HFFc6 (cell line): ENCODE results near the gene RAD51B. TPM values are rescaled to one million over a fixed set of nuclear protein-coding genes. Genes with fewer than 3 reads are reported as not detected.

Experiments
- DNase-seq: peaks from one replicate; pipeline ENCODE4 v3.0.0-alpha.2; 2018
- H3K27ac Mint-ChIP-seq: 2 replicates; pipeline ENCODE4 v1.8.0; 2020; ENCODE audit warnings: mild to moderate bottlenecking, mixed read lengths
- H3K27me3 Mint-ChIP-seq: 2 replicates; pipeline ENCODE4 v1.8.0; 2021; ENCODE audit warnings: mild to moderate bottlenecking, moderate library complexity, mixed read lengths; ENCODE audit not compliant: insufficient read depth
- H3K36me3 Mint-ChIP-seq: 2 replicates; pipeline ENCODE4 v1.8.0; 2021; ENCODE audit warnings: low read depth, mixed read lengths
- H3K4me1 Mint-ChIP-seq: 2 replicates; pipeline ENCODE4 v1.8.0; 2020; ENCODE audit warnings: low read depth, mixed read lengths
- H3K4me3 Mint-ChIP-seq: 2 replicates; pipeline ENCODE4 v1.8.0; 2020; ENCODE audit warnings: mild to moderate bottlenecking, moderate library complexity, mixed read lengths
- H3K9me3 Mint-ChIP-seq: 2 replicates; pipeline ENCODE4 v1.8.0; 2020; ENCODE audit warnings: mild to moderate bottlenecking, mixed read lengths
- total RNA-seq, 6 experiments: library from RNA; stranded (reverse); fragmentation: NEBNext Ultra II Directional; extraction: Animal tissue kit (Norgen Biotek cat#: 25700); gene quantifications; 2 replicates in 1 of 6; 3 replicates in 5 of 6; pipeline ENCODE4 v1.2.3, GENCODE V29; 2021
- TF ChIP-seq, protein P1 (sequence below): fragments of 200-600 bp; sonication (generic); IDR thresholded peaks from 2 replicates; pipeline ENCODE4 v1.5.0; 2021; ENCODE audit warnings: antibody characterized with exemption, mild to moderate bottlenecking

The RAD51B gene
- total RNA-seq, 6 experiments from 2014 or later: 7.1 to 12.4 (median 9.6) TPM

DNA sequence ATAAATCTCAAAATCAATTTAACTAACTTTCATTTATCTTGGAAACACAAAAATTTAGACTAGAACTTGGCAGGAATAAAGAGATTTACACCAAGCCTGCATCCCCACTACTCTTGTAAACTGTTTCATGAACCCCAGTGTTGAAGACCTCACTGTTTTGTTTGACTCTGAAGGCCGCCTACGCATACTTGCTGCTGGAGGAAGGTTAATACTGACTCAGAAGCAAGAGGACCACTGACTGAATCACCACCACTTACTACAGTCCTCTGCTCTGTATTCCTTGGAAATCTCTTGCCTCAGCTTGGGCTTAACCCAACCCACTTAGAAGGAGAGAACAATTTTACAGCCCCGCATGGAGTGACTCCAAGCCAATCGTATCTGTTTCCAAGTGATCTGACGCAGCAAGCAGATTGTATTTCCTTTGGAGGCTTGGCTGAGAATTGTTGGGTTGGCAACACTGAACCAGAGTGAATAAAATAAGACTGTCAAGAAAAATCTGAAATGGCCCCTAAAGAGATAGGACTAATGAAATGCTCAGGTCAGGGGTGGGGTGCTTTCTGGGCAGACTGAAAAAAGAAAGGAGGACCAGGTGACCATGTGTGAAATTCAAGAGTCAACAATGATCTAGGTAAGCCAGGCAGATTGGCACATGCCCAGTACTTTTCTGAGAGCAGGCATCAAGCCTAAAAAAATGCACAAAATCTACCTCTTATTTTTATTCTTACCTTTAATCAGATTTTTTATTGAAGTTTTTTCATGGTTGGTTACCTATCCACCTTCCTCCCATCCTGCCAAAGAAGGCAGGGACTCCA lies 724.7 kb downstream of the RAD51B start:
- peak overlapping the region; percentile 100 for H3K27ac Mint-ChIP-seq
- H3K4me3 Mint-ChIP-seq: peak overlapping the region; percentile 54
- H3K4me1 Mint-ChIP-seq: peaks cover 89% of the 10 kb centered on the region
- peak; percentile 99 for DNase-seq
- 0 out of 2 replicates have a peak, but pooled peaks cover 5% of the 10 kb centered on the region for H3K36me3 Mint-ChIP-seq
- H3K9me3 Mint-ChIP-seq: no peaks in the 10 kb centered on the region
- peaks cover 3% of the 10 kb centered on the region for H3K27me3 Mint-ChIP-seq
- TF ChIP-seq, protein P1, sequence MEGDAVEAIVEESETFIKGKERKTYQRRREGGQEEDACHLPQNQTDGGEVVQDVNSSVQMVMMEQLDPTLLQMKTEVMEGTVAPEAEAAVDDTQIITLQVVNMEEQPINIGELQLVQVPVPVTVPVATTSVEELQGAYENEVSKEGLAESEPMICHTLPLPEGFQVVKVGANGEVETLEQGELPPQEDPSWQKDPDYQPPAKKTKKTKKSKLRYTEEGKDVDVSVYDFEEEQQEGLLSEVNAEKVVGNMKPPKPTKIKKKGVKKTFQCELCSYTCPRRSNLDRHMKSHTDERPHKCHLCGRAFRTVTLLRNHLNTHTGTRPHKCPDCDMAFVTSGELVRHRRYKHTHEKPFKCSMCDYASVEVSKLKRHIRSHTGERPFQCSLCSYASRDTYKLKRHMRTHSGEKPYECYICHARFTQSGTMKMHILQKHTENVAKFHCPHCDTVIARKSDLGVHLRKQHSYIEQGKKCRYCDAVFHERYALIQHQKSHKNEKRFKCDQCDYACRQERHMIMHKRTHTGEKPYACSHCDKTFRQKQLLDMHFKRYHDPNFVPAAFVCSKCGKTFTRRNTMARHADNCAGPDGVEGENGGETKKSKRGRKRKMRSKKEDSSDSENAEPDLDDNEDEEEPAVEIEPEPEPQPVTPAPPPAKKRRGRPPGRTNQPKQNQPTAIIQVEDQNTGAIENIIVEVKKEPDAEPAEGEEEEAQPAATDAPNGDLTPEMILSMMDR: no peak

DNA sequence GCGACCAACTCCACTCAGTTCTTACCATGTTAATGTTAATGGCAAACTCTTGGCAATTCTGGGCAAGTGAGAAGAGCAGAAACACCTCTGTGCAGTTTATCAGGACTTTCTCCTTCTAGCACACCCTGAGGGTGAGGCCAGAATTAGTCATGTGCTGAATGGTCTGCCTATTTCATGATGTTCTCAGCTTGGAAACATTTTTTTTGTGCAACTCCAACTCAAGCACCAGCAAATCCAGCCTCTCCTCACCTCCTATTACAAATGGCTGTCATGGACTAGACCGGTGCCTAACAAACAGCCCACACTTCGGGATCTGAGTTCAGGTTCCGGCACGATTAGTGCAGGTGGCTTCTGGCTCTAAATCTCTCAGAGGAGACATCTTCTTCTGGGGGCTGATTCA lies 727.3 kb downstream of the RAD51B start:
- DNase-seq: peak; percentile 86
- TF ChIP-seq, protein P1: no peak
- Mint-ChIP-seq H3K36me3 (0 out of 2 replicates have a peak, but pooled peaks cover 5% of the 10 kb centered on the region), H3K27me3 (peaks cover 3% of the 10 kb centered on the region), H3K4me3 (peak overlapping the region; percentile 81), H3K9me3 (no peaks in the 10 kb centered on the region), H3K27ac (peak overlapping the region; percentile 100), H3K4me1 (peaks cover 100% of the 10 kb centered on the region)

DNA sequence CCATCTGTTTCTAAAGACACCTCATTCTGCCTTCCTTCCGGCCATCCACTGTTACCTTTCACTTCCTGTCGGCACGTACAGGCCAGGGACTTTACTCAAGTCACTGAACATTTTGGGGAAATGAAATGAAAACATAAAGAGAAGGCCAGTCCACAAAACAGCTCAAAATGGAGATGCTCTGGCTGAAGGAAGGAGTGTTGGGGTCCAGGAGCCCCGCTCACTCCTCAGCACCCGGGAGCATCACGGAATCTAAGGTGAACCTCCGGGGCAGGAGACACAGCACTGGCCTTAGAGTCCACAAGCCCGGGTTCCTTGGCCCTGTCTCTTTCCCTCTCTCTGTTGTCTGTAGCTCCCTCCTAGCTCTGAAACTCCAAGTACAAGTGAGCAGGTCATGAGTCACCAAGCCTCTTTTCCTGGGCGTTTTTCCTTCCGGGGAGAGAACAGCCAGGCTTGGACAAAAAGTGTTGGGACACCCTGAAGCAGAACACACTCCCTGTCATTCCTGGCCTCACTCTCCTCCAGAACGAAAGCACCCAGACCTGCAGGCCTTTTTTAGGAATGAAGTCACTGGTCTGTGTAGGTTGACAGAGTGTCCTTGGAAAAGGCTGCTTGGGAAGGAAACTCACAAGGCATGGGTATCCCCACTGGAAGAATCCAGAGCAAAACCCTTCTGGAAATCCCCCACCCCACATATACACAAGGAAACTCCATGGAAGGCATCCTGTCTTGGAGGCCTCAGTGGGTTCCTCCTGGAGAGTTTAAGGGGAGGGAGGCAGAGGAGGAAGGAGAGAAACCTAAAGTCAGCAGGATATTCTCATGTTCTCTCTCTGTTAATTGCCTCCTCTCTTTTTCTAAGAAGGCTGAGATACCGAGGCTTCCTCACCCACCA lies 728.0 kb downstream of the RAD51B start:
- H3K27ac Mint-ChIP-seq: peak overlapping the region; percentile 100
- 0 out of 2 replicates have a peak, but pooled peaks cover 5% of the 10 kb centered on the region for H3K36me3 Mint-ChIP-seq
- DNase-seq: peak; percentile 94
- H3K27me3 Mint-ChIP-seq: peaks cover 3% of the 10 kb centered on the region
- peak overlapping the region; percentile 81 for H3K4me3 Mint-ChIP-seq
- H3K9me3 Mint-ChIP-seq: no peaks in the 10 kb centered on the region
- TF ChIP-seq, protein P1: no peak
- H3K4me1 Mint-ChIP-seq: peaks cover 100% of the 10 kb centered on the region

DNA sequence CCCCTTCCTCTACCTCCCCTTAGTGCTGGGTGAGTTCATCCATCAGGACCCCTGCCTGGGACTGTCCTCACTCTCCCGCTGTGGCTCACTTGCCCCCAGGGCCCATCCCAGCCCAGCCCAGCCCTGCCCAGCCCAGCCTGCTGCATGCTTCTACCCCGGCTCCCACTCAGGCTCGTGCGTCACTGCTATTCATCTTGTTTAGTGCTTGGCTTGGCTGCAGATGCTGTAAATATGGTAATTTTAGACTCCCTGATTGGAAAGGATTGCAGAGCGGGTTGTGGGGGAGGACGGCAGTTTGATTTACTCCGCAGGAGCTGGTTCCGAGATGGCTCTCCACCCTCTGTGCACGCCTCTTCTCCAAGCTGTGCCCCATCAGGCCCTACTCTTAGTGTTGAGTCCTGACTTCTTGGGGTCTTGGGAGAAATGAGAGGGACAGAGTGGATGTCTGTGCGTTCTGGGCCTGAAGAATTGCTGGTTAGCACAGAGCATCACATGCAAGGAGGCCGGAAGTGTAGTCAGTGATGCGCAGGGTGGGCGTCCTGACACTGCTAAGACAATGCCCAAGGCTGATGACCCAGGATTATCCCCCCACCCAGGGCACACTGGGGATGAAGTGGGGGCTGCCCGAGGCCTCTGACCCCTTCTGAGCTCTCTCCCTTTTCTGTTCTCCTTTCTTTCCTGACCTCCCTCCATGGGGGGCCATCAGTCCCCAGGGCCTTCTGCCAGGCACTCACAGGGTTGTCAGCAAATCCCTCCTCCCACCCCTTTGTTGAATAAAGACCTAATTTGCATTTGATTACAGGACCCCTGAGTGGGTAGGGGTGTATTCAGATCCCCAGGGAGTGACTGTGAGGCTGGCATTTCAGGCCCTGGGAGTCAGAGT lies 728.9 kb downstream of the RAD51B start:
- Mint-ChIP-seq H3K36me3 (0 out of 2 replicates have a peak, but pooled peaks cover 5% of the 10 kb centered on the region), H3K4me3 (peak overlapping the region; percentile 81), H3K9me3 (no peaks in the 10 kb centered on the region), H3K27me3 (peaks cover 3% of the 10 kb centered on the region), H3K27ac (peak overlapping the region; percentile 100), H3K4me1 (peaks cover 100% of the 10 kb centered on the region)
- DNase-seq: peak; percentile 97
- TF ChIP-seq, protein P1: no peak

DNA sequence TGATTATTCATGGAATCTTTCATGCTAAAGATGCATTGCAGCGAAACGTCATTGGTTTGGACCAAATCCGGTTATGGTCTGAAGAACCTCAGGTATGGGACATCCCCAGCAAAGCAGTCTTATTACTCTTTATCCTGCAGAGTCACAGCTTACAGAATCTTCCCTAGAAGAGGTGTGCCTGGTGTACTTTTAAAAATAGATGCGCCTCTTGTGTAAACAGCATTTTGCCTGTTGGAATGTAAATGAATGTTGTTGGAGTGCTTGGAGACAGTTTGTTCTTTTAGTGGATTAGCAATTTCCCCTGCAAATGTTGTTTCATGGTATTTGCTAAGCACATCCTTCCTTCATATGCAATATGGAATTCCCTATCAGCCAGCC lies 730.7 kb downstream of the RAD51B start:
- peaks cover 100% of the 10 kb centered on the region for H3K4me1 Mint-ChIP-seq
- H3K36me3 Mint-ChIP-seq: 0 out of 2 replicates have a peak, but pooled peaks cover 5% of the 10 kb centered on the region
- TF ChIP-seq, protein P1: no peak
- 0 out of 2 replicates have a peak overlapping the region, but pooled peaks have one; percentile 9 for H3K4me3 Mint-ChIP-seq
- peak; percentile 20 for DNase-seq
- H3K27me3 Mint-ChIP-seq: peaks cover 3% of the 10 kb centered on the region
- no peaks in the 10 kb centered on the region for H3K9me3 Mint-ChIP-seq
- peak overlapping the region; percentile 16 for H3K27ac Mint-ChIP-seq
